ENCODE measurements around the gene CLCN7.

DNA sequence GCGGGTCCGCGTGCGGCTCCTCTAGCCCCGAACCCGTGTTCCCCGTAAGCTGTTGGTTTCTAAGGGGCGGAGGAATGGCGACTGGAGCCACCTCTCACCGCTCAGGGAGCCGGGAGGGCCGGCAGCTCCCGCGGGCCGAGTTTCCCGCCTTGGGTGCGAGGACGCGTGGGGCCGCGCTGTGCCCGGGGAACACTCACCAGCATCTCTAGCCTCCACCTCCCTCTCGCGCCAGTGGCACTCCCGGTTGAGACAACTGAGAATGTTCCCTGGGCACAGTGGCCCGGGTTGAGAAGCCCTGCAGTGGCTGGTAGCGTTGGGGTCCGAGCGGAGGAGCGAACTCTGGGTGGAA is 18.9 kb upstream of the CLCN7 start:
- no peak for TF ChIP-seq ZSCAN20 (CRISPR knock-in tag; IDR thresholded peaks at IDR 0.05; ENCODE audit: borderline replicate concordance)
- no peak for TF ChIP-seq CTCF (CRISPR knock-in tag; IDR thresholded peaks at IDR 0.05)
- TF ChIP-seq EP300 (IDR thresholded peaks at IDR 0.05; ENCODE audit: low read depth in 2 of 2, low read length in 2 of 2) = no peak
- TF ChIP-seq EP300 (CRISPR knock-in tag; IDR thresholded peaks at IDR 0.05; ENCODE audit: borderline replicate concordance) = no peak
- no peak for TF ChIP-seq TCF12 (IDR thresholded peaks at IDR 0.05)
- no peak for TF ChIP-seq TCF12 (CRISPR knock-in tag; IDR thresholded peaks at IDR 0.05)
- TF ChIP-seq, protein P1, sequence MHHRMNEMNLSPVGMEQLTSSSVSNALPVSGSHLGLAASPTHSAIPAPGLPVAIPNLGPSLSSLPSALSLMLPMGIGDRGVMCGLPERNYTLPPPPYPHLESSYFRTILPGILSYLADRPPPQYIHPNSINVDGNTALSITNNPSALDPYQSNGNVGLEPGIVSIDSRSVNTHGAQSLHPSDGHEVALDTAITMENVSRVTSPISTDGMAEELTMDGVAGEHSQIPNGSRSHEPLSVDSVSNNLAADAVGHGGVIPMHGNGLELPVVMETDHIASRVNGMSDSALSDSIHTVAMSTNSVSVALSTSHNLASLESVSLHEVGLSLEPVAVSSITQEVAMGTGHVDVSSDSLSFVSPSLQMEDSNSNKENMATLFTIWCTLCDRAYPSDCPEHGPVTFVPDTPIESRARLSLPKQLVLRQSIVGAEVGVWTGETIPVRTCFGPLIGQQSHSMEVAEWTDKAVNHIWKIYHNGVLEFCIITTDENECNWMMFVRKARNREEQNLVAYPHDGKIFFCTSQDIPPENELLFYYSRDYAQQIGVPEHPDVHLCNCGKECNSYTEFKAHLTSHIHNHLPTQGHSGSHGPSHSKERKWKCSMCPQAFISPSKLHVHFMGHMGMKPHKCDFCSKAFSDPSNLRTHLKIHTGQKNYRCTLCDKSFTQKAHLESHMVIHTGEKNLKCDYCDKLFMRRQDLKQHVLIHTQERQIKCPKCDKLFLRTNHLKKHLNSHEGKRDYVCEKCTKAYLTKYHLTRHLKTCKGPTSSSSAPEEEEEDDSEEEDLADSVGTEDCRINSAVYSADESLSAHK (CRISPR knock-in tag; IDR thresholded peaks at IDR 0.05; ENCODE audit: borderline replicate concordance) = no peak
- TF ChIP-seq JUND (CRISPR knock-in tag; IDR thresholded peaks at IDR 0.05) = no peak
- TF ChIP-seq MIER2 (CRISPR knock-in tag; IDR thresholded peaks at IDR 0.05) = no peak
- TF ChIP-seq ONECUT2 (CRISPR knock-in tag; IDR thresholded peaks at IDR 0.05) = no peak
- TF ChIP-seq POLR2G (IDR thresholded peaks at IDR 0.05; ENCODE audit: low read depth, low read length) = no peak
- TF ChIP-seq ZNF629 (CRISPR knock-in tag; conservative IDR thresholded peaks at IDR 0.05) = no peak
- TF ChIP-seq ZNF577 (CRISPR knock-in tag; IDR thresholded peaks at IDR 0.05; ENCODE audit: borderline replicate concordance, low read depth) = no peak
- no peak for TF ChIP-seq MYC (CRISPR knock-in tag; IDR thresholded peaks at IDR 0.05; ENCODE audit: borderline replicate concordance)
